WERI-Rb-1 (cell line): ENCODE data around the gene GMDS.

ENCODE experiments used
- DNase-seq: peaks from one replicate; pipeline ENCODE4 v3.0.0-alpha.2; 2020
- H3K27ac ChIP-seq: fragments of 250-450 bp; sonication (Bioruptor Pico); 2 replicates; pipeline ENCODE4 v1.5.1; 2020; ENCODE audit warnings: mild to moderate bottlenecking, moderate library complexity
- H3K27me3 ChIP-seq: fragments of 250-450 bp; sonication (Bioruptor Pico); 2 replicates; pipeline ENCODE4 v1.5.1; 2021; ENCODE audit warnings: mild to moderate bottlenecking, low read depth, moderate library complexity; ENCODE audit not compliant: insufficient read depth, severe bottlenecking
- H3K36me3 ChIP-seq: fragments of 250-450 bp; sonication (Bioruptor Pico); 2 replicates; pipeline ENCODE4 v1.5.1; 2020; ENCODE audit warnings: mild to moderate bottlenecking, moderate library complexity
- H3K4me3 ChIP-seq: 2 replicates; pipeline ENCODE4 v1.5.1; 2011; ENCODE audit warnings: low read depth, mild to moderate bottlenecking, control low read depth, low read length
- H3K9me3 ChIP-seq: fragments of 250-450 bp; sonication (Bioruptor Pico); 2 replicates; pipeline ENCODE4 v1.5.1; 2021; ENCODE audit warnings: mild to moderate bottlenecking, moderate library complexity; ENCODE audit not compliant: severe bottlenecking
- CTCF ChIP-seq: IDR thresholded peaks from 2 replicates; pipeline ENCODE4 v1.5.1; 2011; ENCODE audit warnings: low read depth, mild to moderate bottlenecking, control low read depth, inconsistent platforms, low read length

GMDS gene

DNA sequence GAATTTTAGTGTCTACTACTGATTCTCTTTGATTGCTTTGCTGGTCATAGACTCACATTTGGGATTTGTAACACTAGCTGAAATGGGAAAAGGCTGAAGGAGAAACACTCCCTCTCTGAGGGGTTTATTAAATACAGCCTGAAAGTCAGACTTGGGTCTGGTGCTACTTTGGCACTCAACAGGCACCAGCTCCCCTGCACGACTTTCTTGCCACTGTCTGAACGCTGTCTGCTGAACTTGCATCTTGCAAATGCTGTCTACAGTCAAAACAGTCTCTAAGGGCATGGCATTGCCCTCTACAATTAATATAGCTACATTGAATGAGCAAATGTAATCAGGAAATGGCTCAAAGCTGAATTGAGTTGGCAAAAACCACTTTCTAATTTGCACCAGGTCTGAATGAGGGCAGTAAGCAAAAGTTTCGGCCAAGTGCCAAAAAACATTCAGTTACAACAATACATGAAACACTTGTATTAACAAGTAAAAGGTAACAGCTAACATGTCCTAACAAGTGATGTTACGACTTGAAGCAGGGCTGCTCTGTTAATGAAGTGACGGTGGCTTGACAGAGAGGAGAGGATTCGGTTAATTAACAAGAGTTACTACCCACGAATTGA lies 516.2 kb downstream of the GMDS start:
- Histone ChIP-seq H3K27me3 (no peaks in the 10 kb centered on the region), H3K9me3 (peaks cover 3% of the 10 kb centered on the region), H3K27ac (no peak overlapping the region), H3K4me3 (no peak overlapping the region), H3K36me3 (no peaks in the 10 kb centered on the region)
- no peak for TF ChIP-seq CTCF
- DNase-seq: no peak

- no peak overlapping the region for H3K27ac ChIP-seq
- DNase-seq: peak; percentile 89
Observed at GRCh38 chr6:1726341-1726768, 519.0 kb downstream of the GMDS start.

DNA sequence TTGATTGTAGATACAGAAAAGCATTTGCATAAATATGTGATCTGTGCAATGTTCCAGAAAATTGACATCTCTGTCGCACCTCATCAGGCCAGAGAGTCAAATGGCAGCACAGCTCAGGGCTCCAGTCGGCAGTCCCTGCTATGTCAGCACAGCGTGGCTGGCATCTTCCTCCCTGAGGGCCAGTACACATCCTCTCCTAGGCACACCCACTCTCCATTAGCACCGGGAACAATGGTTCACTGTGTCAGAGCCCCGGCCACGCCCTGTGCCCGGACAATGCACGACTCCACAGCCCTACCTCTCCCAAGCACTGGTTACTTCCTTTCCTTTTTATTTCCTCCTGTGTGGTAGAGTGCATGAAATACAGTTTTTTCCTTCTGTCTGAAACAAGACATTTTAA lies 520.8 kb downstream of the GMDS start:
- Histone ChIP-seq H3K36me3 (no peaks in the 10 kb centered on the region), H3K9me3 (no peaks in the 10 kb centered on the region), H3K4me3 (no peak overlapping the region), H3K27ac (no peak overlapping the region), H3K27me3 (no peaks in the 10 kb centered on the region)
- no peak for TF ChIP-seq CTCF
- no peak for DNase-seq

More at GRCh38 chr6:1726341-1726768, 519.0 kb downstream of the GMDS start:
- Histone ChIP-seq H3K4me3 (no peak overlapping the region), H3K36me3 (no peaks in the 10 kb centered on the region), H3K27me3 (no peaks in the 10 kb centered on the region), H3K9me3 (peaks cover 3% of the 10 kb centered on the region)
- no peak for TF ChIP-seq CTCF

DNA sequence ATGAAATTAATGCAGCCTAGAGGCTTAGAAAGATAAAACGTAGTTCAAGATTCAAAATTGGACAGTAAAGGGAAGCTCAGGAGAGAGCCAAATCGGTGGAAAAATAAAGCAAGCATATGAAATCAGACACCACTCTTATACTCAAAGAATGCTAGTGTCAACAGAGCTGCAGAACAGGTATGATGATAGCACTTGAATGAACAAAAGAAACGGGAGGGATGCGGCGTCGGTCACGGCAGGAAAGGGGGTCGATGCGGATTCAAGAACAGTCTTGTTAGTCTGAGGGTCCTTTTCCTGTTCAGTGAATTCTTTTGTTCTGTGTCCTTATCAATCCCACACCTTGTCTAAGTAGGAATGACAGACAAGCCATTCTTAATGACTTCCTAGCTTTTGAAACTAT lies 521.3 kb downstream of the GMDS start:
- no peak for TF ChIP-seq CTCF
- DNase-seq: no peak
- Histone ChIP-seq H3K36me3 (no peaks in the 10 kb centered on the region), H3K27me3 (no peaks in the 10 kb centered on the region), H3K27ac (no peak overlapping the region), H3K9me3 (no peaks in the 10 kb centered on the region), H3K4me3 (no peak overlapping the region)

DNA sequence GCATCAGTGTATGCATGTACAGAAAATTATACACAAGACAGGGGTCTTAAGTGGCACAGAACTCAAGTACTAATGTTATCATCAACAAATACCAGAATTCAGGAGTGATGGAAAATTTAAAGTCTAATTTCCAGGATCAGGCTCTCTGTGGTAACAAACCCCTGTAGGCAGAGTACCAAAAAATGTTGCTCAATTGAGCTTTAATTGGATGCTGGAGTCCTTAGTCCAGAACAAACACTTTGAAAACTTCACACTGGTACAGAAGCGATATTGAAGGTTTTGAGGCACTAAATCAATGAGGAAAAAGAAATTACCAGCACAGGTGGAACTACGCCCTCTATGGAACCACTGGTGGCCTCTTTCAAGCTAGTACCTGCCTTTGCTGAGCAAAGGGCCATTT lies 522.6 kb downstream of the GMDS start:
- H3K4me3 ChIP-seq: no peak overlapping the region
- no peak for DNase-seq
- H3K27me3 ChIP-seq: no peaks in the 10 kb centered on the region
- no peaks in the 10 kb centered on the region for H3K36me3 ChIP-seq
- no peaks in the 10 kb centered on the region for H3K9me3 ChIP-seq
- H3K27ac ChIP-seq: no peak overlapping the region
- TF ChIP-seq CTCF: no peak
